WTC11 (cell line): ENCODE data around the gene RPL7L1. TPM values are rescaled to one million over a fixed set of nuclear protein-coding genes. Genes with fewer than 3 reads are reported as not detected.
A peak's percentile ranks its signal among the peaks of the same experiment; 100 is the strongest.

ENCODE experiments used
- ATAC-seq: fragments of 200-7000 bp; cut with Tn5 transposase; 2 replicates; pipeline ENCODE4 v1.10.0; 2021; ENCODE audit warnings: mild to moderate bottlenecking, moderate library complexity
- CTCF ChIA-PET: fragments of 300-600 bp; sonication (Branson Sonifier 250); formaldehyde crosslinking; loops from one replicate; lab custom pipeline; 2021; ENCODE audit warnings: antibody characterized with exemption; lab: Charles Lee
- POLR2A ChIA-PET: fragments of 350-600 bp; sonication (Branson Sonifier 250); formaldehyde crosslinking; loops from one replicate; lab custom pipeline; 2021; ENCODE audit warnings: antibody characterized with exemption; lab: Charles Lee
- DNase-seq: peaks from one replicate; pipeline ENCODE4 v3.0.0; 2021; ENCODE audit warnings: low spot score
- H3K27ac Mint-ChIP-seq: 2 replicates; pipeline ENCODE4 v1.8.0; 2021; ENCODE audit warnings: mixed read lengths
- H3K27me3 Mint-ChIP-seq: 2 replicates; pipeline ENCODE4 v1.8.0; 2021; ENCODE audit warnings: low read depth, mild to moderate bottlenecking, moderate library complexity, mixed read lengths
- H3K36me3 Mint-ChIP-seq: 2 replicates; pipeline ENCODE4 v1.8.0; 2021; ENCODE audit warnings: mixed read lengths
- H3K4me1 Mint-ChIP-seq: 2 replicates; pipeline ENCODE4 v1.8.0; 2022; ENCODE audit warnings: mixed read lengths
- H3K4me3 Mint-ChIP-seq: 2 replicates; pipeline ENCODE4 v1.8.0; 2021; ENCODE audit warnings: mild to moderate bottlenecking, moderate library complexity, mixed read lengths
- H3K9me3 Mint-ChIP-seq: 2 replicates; pipeline ENCODE4 v1.8.0; 2021; ENCODE audit warnings: mixed read lengths
- ARID4B ChIP-seq: sonication (generic); formaldehyde crosslinking; IDR thresholded peaks from 2 replicates; pipeline ENCODE4 v1.8.0; 2023; ENCODE audit warnings: missing genetic modification reagents, mild to moderate bottlenecking, borderline replicate concordance
- CDX4 ChIP-seq: fragments of 250-450 bp; sonication (Bioruptor Pico); IDR thresholded peaks from 2 replicates; pipeline ENCODE4 v1.9.0; 2021; ENCODE audit warnings: moderate library complexity, mild to moderate bottlenecking, inconsistent platforms, borderline replicate concordance
- CREM ChIP-seq: sonication (generic); formaldehyde crosslinking; IDR thresholded peaks from 2 replicates; pipeline ENCODE4 v1.8.1; 2022; ENCODE audit warnings: mild to moderate bottlenecking, missing genetic modification reagents, moderate library complexity
- ELF4 ChIP-seq: sonication (generic); formaldehyde crosslinking; IDR thresholded peaks from 2 replicates; pipeline ENCODE4 v1.8.1; 2022; ENCODE audit warnings: low read depth, mild to moderate bottlenecking, moderate library complexity, missing genetic modification reagents
- GTF2I ChIP-seq: fragments of 250-450 bp; sonication (Bioruptor Pico); conservative IDR thresholded peaks from 2 replicates; pipeline ENCODE4 v1.4.0; 2021; ENCODE audit warnings: mild to moderate bottlenecking
- HMGXB4 ChIP-seq: sonication (generic); formaldehyde crosslinking; IDR thresholded peaks from 2 replicates; pipeline ENCODE4 v1.8.1; 2023; ENCODE audit warnings: mild to moderate bottlenecking, moderate library complexity, missing genetic modification reagents
- NFYB ChIP-seq: sonication (generic); formaldehyde crosslinking; conservative IDR thresholded peaks from 2 replicates; pipeline ENCODE4 v1.8.0; 2022; ENCODE audit warnings: low read depth, missing genetic modification reagents
- NR3C1 ChIP-seq: sonication (generic); formaldehyde crosslinking; conservative IDR thresholded peaks from 2 replicates; pipeline ENCODE4 v1.8.1; 2023; ENCODE audit warnings: low read depth, mild to moderate bottlenecking, missing genetic modification reagents
- OVOL2 ChIP-seq: fragments of 250-450 bp; sonication (Bioruptor Pico); IDR thresholded peaks from 2 replicates; pipeline ENCODE4 v1.9.0; 2021; ENCODE audit warnings: mild to moderate bottlenecking, borderline replicate concordance
- PRRX2 ChIP-seq: fragments of 250-450 bp; sonication (Bioruptor Pico); IDR thresholded peaks from 2 replicates; pipeline ENCODE4 v1.8.0; 2021; ENCODE audit warnings: mild to moderate bottlenecking
- STAT6 ChIP-seq: sonication (generic); formaldehyde crosslinking; conservative IDR thresholded peaks from 2 replicates; pipeline ENCODE4 v1.8.1; 2023; ENCODE audit warnings: mild to moderate bottlenecking, low read depth, missing genetic modification reagents, moderate library complexity
- USF1 ChIP-seq: sonication (generic); formaldehyde crosslinking; IDR thresholded peaks from 2 replicates; pipeline ENCODE4 v1.8.0; 2022; ENCODE audit warnings: mild to moderate bottlenecking, missing genetic modification reagents
- ZNF219 ChIP-seq: sonication (generic); formaldehyde crosslinking; IDR thresholded peaks from 2 replicates; pipeline ENCODE4 v1.8.0; 2023; ENCODE audit warnings: missing genetic modification reagents, mild to moderate bottlenecking, borderline replicate concordance
- ZNF423 ChIP-seq: fragments of 250-450 bp; sonication (Bioruptor Pico); IDR thresholded peaks from 2 replicates; pipeline ENCODE4 v2.1.2; 2022; ENCODE audit warnings: mild to moderate bottlenecking, moderate library complexity
- ZNF671 ChIP-seq: fragments of 250-450 bp; sonication (Bioruptor Pico); IDR thresholded peaks from 2 replicates; pipeline ENCODE4 v1.8.0; 2021; ENCODE audit warnings: mild to moderate bottlenecking
- total RNA-seq: library from RNA; stranded (reverse); gene quantifications from 3 replicates; pipeline ENCODE4 v1.2.3, GENCODE V29; 2021
- TF ChIP-seq, protein P1 (sequence below): fragments of 250-450 bp; sonication (Bioruptor Pico); IDR thresholded peaks from 2 replicates; pipeline ENCODE4 v2.1.2; 2022; ENCODE audit warnings: mild to moderate bottlenecking, moderate library complexity
- TF ChIP-seq, protein P2 (sequence below): sonication (generic); formaldehyde crosslinking; IDR thresholded peaks from 2 replicates; pipeline ENCODE4 v1.8.1; 2023; ENCODE audit warnings: mild to moderate bottlenecking, missing genetic modification reagents, moderate library complexity
- TF ChIP-seq, protein P3 (sequence below): sonication (generic); formaldehyde crosslinking; conservative IDR thresholded peaks from 2 replicates; pipeline ENCODE4 v1.8.1; 2022; ENCODE audit warnings: mild to moderate bottlenecking, missing genetic modification reagents

Gene RPL7L1
- total RNA-seq, 1 experiment from 2014 or later, result 107 TPM

- TF ChIP-seq, protein P1, sequence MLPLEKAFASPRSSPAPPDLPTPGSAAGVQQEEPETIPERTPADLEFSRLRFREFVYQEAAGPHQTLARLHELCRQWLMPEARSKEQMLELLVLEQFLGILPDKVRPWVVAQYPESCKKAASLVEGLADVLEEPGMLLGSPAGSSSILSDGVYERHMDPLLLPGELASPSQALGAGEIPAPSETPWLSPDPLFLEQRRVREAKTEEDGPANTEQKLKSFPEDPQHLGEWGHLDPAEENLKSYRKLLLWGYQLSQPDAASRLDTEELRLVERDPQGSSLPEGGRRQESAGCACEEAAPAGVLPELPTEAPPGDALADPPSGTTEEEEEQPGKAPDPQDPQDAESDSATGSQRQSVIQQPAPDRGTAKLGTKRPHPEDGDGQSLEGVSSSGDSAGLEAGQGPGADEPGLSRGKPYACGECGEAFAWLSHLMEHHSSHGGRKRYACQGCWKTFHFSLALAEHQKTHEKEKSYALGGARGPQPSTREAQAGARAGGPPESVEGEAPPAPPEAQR, result no peak
- TF ChIP-seq, protein P2, sequence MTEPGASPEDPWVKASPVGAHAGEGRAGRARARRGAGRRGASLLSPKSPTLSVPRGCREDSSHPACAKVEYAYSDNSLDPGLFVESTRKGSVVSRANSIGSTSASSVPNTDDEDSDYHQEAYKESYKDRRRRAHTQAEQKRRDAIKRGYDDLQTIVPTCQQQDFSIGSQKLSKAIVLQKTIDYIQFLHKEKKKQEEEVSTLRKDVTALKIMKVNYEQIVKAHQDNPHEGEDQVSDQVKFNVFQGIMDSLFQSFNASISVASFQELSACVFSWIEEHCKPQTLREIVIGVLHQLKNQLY (CRISPR knock-in tag), result no peak
- no peak for TF ChIP-seq NFYB (CRISPR knock-in tag)
- 0 out of 2 replicates have a peak, but pooled peaks have one; percentile 26 for TF ChIP-seq USF1 (CRISPR knock-in tag)
Observed at GRCh38 chr6:42879372-42880239, at the start of gene RPL7L1 (continued).

DNA sequence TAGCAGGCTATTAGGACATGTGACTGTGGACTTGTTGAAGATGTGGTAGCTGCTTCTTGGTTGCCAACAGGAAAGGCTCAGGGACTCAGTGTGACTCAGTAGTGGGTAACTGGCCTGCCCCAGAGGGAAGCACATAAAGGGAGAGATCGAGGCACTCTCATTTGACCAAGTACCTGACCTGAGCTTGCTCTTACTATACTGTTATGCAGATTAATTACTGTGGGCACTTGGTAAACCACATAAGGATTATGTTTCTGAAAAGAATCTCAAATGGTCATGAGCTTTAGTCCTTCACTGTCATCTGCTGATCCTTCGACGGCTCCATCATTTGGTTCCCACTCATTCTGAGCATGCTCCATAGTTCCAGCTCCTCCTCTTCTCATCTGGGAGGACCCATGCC lies 48.2 kb upstream of the RPL7L1 start:
- CTCF ChIA-PET, result interaction anchor here (0.8 to 0.9 kb wide), 2 partner anchors 11 to 169 kb away, joined by 3 to 4 read pairs; no protein-coding TSS in a partner anchor
- Mint-ChIP-seq H3K27ac (no peak overlapping the region; the same call in 1 of the 2 replicates), H3K4me1 (no peaks in the 10 kb centered on the region), H3K9me3 (no peaks in the 10 kb centered on the region), H3K4me3 (no peak overlapping the region), H3K36me3 (peaks cover 43% of the 10 kb centered on the region), H3K27me3 (no peaks in the 10 kb centered on the region)
- no peak for TF ChIP-seq HMGXB4 (CRISPR knock-in tag)
- TF ChIP-seq, protein P3, sequence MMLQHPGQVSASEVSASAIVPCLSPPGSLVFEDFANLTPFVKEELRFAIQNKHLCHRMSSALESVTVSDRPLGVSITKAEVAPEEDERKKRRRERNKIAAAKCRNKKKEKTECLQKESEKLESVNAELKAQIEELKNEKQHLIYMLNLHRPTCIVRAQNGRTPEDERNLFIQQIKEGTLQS (CRISPR knock-in tag), result no peak
- no peak for TF ChIP-seq CDX4 (CRISPR knock-in tag)
- TF ChIP-seq PRRX2 (CRISPR knock-in tag), result no peak
- no peak for TF ChIP-seq CREM
- TF ChIP-seq ZNF423 (CRISPR knock-in tag), result no peak
- no peak for TF ChIP-seq ZNF671 (CRISPR knock-in tag)
- no peak for TF ChIP-seq ELF4 (CRISPR knock-in tag)
- no peak for DNase-seq
- POLR2A ChIA-PET, result no interaction called here
- no peak for ATAC-seq

DNA sequence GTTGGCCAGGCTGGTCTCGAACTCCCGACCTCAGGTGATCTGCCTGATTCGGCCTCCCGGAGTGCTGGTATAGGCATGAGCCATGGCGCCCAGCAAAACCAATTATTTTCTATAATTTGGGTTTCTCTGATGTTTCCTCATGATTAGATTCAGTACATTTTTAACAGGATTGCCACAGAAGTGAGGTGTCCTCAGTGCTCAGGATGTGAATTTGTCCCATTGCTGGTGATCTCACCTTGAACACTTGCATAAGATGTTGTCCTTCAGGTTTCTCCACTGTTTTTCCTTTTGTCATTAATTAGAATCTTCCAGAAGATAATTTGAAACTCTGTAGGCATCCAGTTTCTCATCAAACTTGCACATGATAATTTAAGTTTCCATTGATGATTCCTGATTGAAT lies 45.4 kb upstream of the RPL7L1 start:
- ATAC-seq (no peak), DNase-seq (no peak)
- CTCF ChIA-PET, result no interaction called here
- Mint-ChIP-seq H3K4me3 (no peak overlapping the region), H3K36me3 (peaks cover 25% of the 10 kb centered on the region), H3K27me3 (no peaks in the 10 kb centered on the region), H3K27ac (no peak overlapping the region; the same call in 1 of the 2 replicates), H3K4me1 (no peaks in the 10 kb centered on the region), H3K9me3 (no peaks in the 10 kb centered on the region)
- TF ChIP-seq GTF2I (CRISPR knock-in tag), result no peak
- no peak for TF ChIP-seq STAT6
- TF ChIP-seq ZNF219 (CRISPR knock-in tag), result no peak
- no peak for TF ChIP-seq ARID4B (CRISPR knock-in tag)
- no peak for TF ChIP-seq OVOL2 (CRISPR knock-in tag)
- no peak for TF ChIP-seq NR3C1 (CRISPR knock-in tag)
- POLR2A ChIA-PET, result no interaction called here
